ENCODE results near the gene HOTAIR. TPM values are rescaled to one million over a fixed set of nuclear protein-coding genes. Genes with fewer than 3 reads are reported as not detected.

Gene HOTAIR
- total and polyA plus RNA-seq, 2 donors (not counting 3 experiments of a cell fraction or from before 2014, with no cell fraction given) = not detected

- Histone ChIP-seq H3K27me3 (ENCODE audit: control insufficient read depth in 2 of 2, insufficient read depth in 2 of 2, low read length in 2 of 2) (peaks cover 90 to 98% of the 10 kb centered on the region in 2 experiments), H2AFZ (ENCODE audit: low read depth, low read length) (no peak overlapping the region), H3K79me2 (ENCODE audit: control insufficient read depth, insufficient read depth, low read length) (no peaks in the 10 kb centered on the region), H3K27ac (ENCODE audit: insufficient read depth, low read depth, low read length) (no peak overlapping the region), H3K9me1 (replicated peaks; ENCODE audit: control insufficient read depth, extremely low read depth, insufficient read depth, low read length) (no peaks in the 10 kb centered on the region), H3K4me3 (replicated peaks in 1 of 3; ENCODE audit: insufficient read depth in 1 of 3, low read depth in 1 of 3, low read length in 3 of 3) (no peak overlapping the region), H3K36me3 (ENCODE audit: control insufficient read depth in 2 of 2, extremely low read depth in 1 of 2, insufficient read depth in 2 of 2, low read length in 2 of 2) (no peaks in the 10 kb centered on the region), H4K20me1 (replicated peaks; ENCODE audit: control insufficient read depth, extremely low read depth, insufficient read depth, low read length) (no peaks in the 10 kb centered on the region), H3K9ac (replicated peaks; ENCODE audit: extremely low read depth, insufficient read depth, low read length) (no peak overlapping the region), H3K4me2 (ENCODE audit: insufficient read depth, low read length) (no peak overlapping the region), H3K9me3 (replicated peaks; ENCODE audit: control insufficient read depth, insufficient read depth, low read length) (no peaks in the 10 kb centered on the region), H3K4me1 (ENCODE audit: control insufficient read depth, extremely low read depth, insufficient read depth, low read length) (no peaks in the 10 kb centered on the region)
- DNase-seq (ENCODE audit: low read depth, low spot score) (no peak), FAIRE-seq (no peak)
- no TSS peak for BruUV-seq (replicated peaks)
- TF ChIP-seq EZH2 (IDR thresholded peaks at IDR 0.05; ENCODE audit: borderline replicate concordance, low read depth, low read length, severe bottlenecking) (peak; percentile 93), MAX (IDR thresholded peaks at IDR 0.05; ENCODE audit: insufficient read depth, insufficient read length) (no peak)
- intact Hi-C loops (cut with micrococcal nuclease) (no loop called here), dilution Hi-C loops (cut with MboI; ENCODE audit: extremely low pct_ligation_motif_present, low sequenced_read_pairs) (no loop called here)
- ChIA-PET POLR2A (no interaction called here), CTCF (interaction anchor here (1.5 to 3.7 kb wide), 2 partner anchors 10 to 11 kb away, joined by 9 to 17 read pairs; partner anchors contain the start of gene HOXC10)
Measured at GRCh38 chr12:53994264-53995001, 19.7 kb upstream of the HOTAIR start.

GRCh38 chr12:53994009-53994263 is 19.2 kb upstream of the HOTAIR start:
- Histone ChIP-seq H3K36me3 (ENCODE audit: control insufficient read depth in 2 of 2, extremely low read depth in 1 of 2, insufficient read depth in 2 of 2, low read length in 2 of 2) (no peaks in the 10 kb centered on the region), H4K20me1 (replicated peaks; ENCODE audit: control insufficient read depth, extremely low read depth, insufficient read depth, low read length) (no peaks in the 10 kb centered on the region), H2AFZ (ENCODE audit: low read depth, low read length) (no peak overlapping the region), H3K9ac (replicated peaks; ENCODE audit: extremely low read depth, insufficient read depth, low read length) (no peak overlapping the region), H3K9me3 (replicated peaks; ENCODE audit: control insufficient read depth, insufficient read depth, low read length) (no peaks in the 10 kb centered on the region), H3K4me1 (ENCODE audit: control insufficient read depth, extremely low read depth, insufficient read depth, low read length) (no peaks in the 10 kb centered on the region), H3K9me1 (replicated peaks; ENCODE audit: control insufficient read depth, extremely low read depth, insufficient read depth, low read length) (no peaks in the 10 kb centered on the region), H3K4me2 (ENCODE audit: insufficient read depth, low read length) (no peak overlapping the region), H3K4me3 (replicated peaks in 1 of 3; ENCODE audit: insufficient read depth in 1 of 3, low read depth in 1 of 3, low read length in 3 of 3) (no peak overlapping the region), H3K27me3 (ENCODE audit: control insufficient read depth in 2 of 2, insufficient read depth in 2 of 2, low read length in 2 of 2) (peaks cover 91 to 98% of the 10 kb centered on the region in 2 experiments), H3K79me2 (ENCODE audit: control insufficient read depth, insufficient read depth, low read length) (no peaks in the 10 kb centered on the region), H3K27ac (ENCODE audit: insufficient read depth, low read depth, low read length) (no peak overlapping the region)
- ChIA-PET POLR2A (no interaction called here), CTCF (interaction anchor here (1.2 to 4.3 kb wide), 4 partner anchors 9 to 38 kb away, joined by 3 to 24 read pairs (median 13); partner anchors contain the start of gene HOXC10)
- no TSS peak for BruUV-seq (replicated peaks)
- intact Hi-C loops (cut with micrococcal nuclease) (no loop called here), dilution Hi-C loops (cut with MboI; ENCODE audit: extremely low pct_ligation_motif_present, low sequenced_read_pairs) (no loop called here)
- TF ChIP-seq CTCF (IDR thresholded peaks at IDR 0.05; ENCODE audit: extremely low read depth in 1 of 2, insufficient read depth in 1 of 2, low read depth in 1 of 2, low read length in 2 of 2) (no peak), GATA2 (IDR thresholded peaks at IDR 0.05; ENCODE audit: insufficient read depth, insufficient read length, low read depth, low read length) (no peak), MYC (IDR thresholded peaks at IDR 0.05; ENCODE audit: low read depth, low read length) (no peak), POLR2AphosphoS5 (IDR thresholded peaks at IDR 0.05; ENCODE audit: insufficient read depth, low read depth, low read length) (no peak), FOS (IDR thresholded peaks at IDR 0.05; ENCODE audit: borderline replicate concordance, insufficient read depth, low read length) (no peak)
- DNase-seq (ENCODE audit: low read depth, low spot score) = no peak
- no peak for FAIRE-seq
